Measurements from ENCODE around the gene LDLRAD2. TPM values are rescaled to one million over a fixed set of nuclear protein-coding genes. Genes with fewer than 3 reads are reported as not detected.

The LDLRAD2 gene
- total and polyA plus RNA-seq, 2 donors: 0.63 to 7.1 TPM

DNA sequence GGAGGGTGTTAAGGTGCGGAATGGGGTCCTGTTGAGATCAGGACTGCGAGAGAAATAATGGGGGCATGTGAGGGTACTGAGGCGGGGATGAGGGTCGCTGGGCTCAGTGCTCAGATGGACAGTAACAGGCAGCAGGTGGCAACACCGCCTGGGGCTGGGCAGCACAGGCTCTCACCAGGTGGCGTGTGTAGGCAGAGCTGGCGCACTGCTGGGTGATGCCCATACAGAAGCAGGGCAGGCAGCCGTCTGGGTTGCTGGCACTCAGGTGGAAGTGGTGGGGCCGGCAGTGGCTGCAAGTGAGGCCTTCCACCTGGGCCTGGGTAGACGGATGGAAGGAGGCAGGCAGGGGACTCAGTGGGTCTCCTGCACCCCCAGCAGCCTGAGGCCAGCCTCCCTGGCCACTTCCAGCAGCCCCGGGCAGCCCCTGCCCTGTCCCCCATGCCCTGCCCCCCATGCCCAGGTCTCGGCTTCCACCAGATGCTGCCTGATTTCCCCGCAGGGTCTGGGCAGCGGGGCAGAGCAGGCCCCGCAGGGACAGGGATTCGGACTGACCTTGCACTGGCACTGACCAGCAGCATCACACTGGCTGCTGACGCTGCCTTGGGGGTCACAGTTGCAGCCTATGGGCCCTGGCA lies 60.5 kb downstream of the LDLRAD2 start:
- no peak overlapping the region for H3K27ac ChIP-seq (ENCODE audit: low read depth)
- 87% methylated on average over 17 of the region's 17 CpGs for WGBS
- no peak overlapping the region for H3K4me3 ChIP-seq (ENCODE audit: low read depth, low read length)
- no peaks in the 10 kb centered on the region for H3K4me1 ChIP-seq (ENCODE audit: insufficient read depth)
- peaks cover 2% of the 10 kb centered on the region for H3K36me3 ChIP-seq (ENCODE audit: insufficient read depth)
- no peak for DNase-seq (ENCODE audit: extremely low spot score)

GRCh38 chr1:21873174-21873573 lies 61.1 kb downstream of the LDLRAD2 start:
- H3K4me1 ChIP-seq (ENCODE audit: insufficient read depth): no peaks in the 10 kb centered on the region
- H3K36me3 ChIP-seq (ENCODE audit: insufficient read depth): peaks cover 2% of the 10 kb centered on the region
- H3K27ac ChIP-seq (ENCODE audit: low read depth): no peak overlapping the region
- no peak for DNase-seq (ENCODE audit: extremely low spot score)
- no peak overlapping the region for H3K4me3 ChIP-seq (ENCODE audit: low read depth, low read length)
- 86% methylated on average over 8 of the region's 8 CpGs for WGBS

DNA sequence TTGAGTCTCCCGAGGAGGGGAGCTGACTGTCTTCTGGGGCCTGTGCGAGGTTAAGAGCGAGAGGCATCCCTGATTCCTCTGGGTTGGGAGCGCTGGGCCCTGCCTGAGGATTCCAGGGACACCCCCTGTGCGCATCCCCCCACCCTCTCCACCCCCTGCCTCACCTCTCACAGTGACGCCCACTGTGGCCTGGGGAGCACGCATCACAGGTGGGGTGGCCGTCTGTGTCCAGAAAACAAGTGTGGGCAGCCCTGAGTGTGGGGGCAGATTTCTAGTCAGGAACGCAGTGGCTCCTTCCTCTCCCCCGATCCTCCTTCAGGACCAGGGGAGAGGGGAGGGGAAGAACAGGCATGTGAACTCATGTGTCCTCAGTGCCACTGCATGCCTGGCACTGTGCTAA lies 61.7 kb downstream of the LDLRAD2 start:
- no peaks in the 10 kb centered on the region for H3K4me1 ChIP-seq (ENCODE audit: insufficient read depth)
- H3K27ac ChIP-seq (ENCODE audit: low read depth): no peak overlapping the region
- DNase-seq (ENCODE audit: extremely low spot score): no peak
- 89% methylated on average over 10 of the region's 10 CpGs for WGBS
- peaks cover 2% of the 10 kb centered on the region for H3K36me3 ChIP-seq (ENCODE audit: insufficient read depth)
- H3K4me3 ChIP-seq (ENCODE audit: low read depth, low read length): no peak overlapping the region

DNA sequence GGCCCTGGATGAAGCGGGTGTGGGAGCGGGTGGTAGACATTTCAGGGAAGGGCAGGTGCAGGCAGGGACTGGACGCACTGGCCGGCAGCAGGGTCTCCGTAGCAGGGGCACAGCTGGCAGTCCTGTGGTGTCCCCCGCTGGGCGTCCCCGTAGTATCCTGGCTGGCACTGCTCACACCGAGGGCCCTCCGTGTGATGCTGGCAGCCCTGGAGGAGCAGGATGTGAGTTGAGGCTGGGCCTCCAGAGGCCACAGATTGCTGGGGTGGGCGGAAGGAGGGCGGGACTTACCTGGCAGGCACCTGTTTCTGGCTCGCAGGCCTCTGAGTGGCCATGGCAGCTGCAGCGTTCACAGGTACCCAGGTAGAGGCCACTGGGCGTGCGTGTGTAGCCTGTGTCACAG lies 62.3 kb downstream of the LDLRAD2 start:
- Histone ChIP-seq H3K4me3 (ENCODE audit: low read depth, low read length) (no peak overlapping the region), H3K36me3 (ENCODE audit: insufficient read depth) (peaks cover 2% of the 10 kb centered on the region), H3K27ac (ENCODE audit: low read depth) (no peak overlapping the region), H3K4me1 (ENCODE audit: insufficient read depth) (no peaks in the 10 kb centered on the region)
- no peak for DNase-seq (ENCODE audit: extremely low spot score)
- 88% methylated on average over 16 of the region's 16 CpGs for WGBS

Other genes with a start within 250 kb of the LDLRAD2 start
- gene RAP1GAP, start 142.9 kb upstream of the LDLRAD2 start, total RNA-seq: 4.0 TPM
- gene RAP1GAP, start 142.9 kb upstream of the LDLRAD2 start, polyA plus RNA-seq: 2.1 TPM
- 97.1 TPM for gene USP48, start 29.1 kb upstream of the LDLRAD2 start, total RNA-seq
- 25.1 TPM for gene USP48, start 29.1 kb upstream of the LDLRAD2 start, polyA plus RNA-seq
- gene HSPG2, start 125.0 kb downstream of the LDLRAD2 start, total RNA-seq: 242 TPM
- gene HSPG2, start 125.0 kb downstream of the LDLRAD2 start, polyA plus RNA-seq: 514 TPM
- gene CELA3B, start 164.8 kb downstream of the LDLRAD2 start, total RNA-seq: not detected
- gene CELA3B, start 164.8 kb downstream of the LDLRAD2 start, polyA plus RNA-seq: 0.49 TPM
- gene CELA3A, start 189.4 kb downstream of the LDLRAD2 start, total RNA-seq: not detected
- gene CELA3A, start 189.4 kb downstream of the LDLRAD2 start, polyA plus RNA-seq: 2.0 TPM
- 493 TPM for gene CDC42, start 240.4 kb downstream of the LDLRAD2 start, total RNA-seq
- gene CDC42, start 240.4 kb downstream of the LDLRAD2 start, polyA plus RNA-seq: 167 TPM